Smooth muscle cell (in vitro differentiated cells): Measurements from ENCODE around the gene LDHAL6B. TPM values are rescaled to one million over a fixed set of nuclear protein-coding genes. Genes with fewer than 3 reads are reported as not detected.
A peak's percentile ranks its signal among the peaks of the same experiment; 100 is the strongest.

Source experiments
- DNase-seq: peaks from one replicate; lab custom pipeline; 2025; ENCODE audit not compliant: unreplicated experiment; lab: John Stamatoyannopoulos, UW
- H2AFZ ChIP-seq: fragments of 200-600 bp; sonication (generic); 2 replicates; pipeline ENCODE4 v1.6.0; 2016; ENCODE audit warnings: antibody characterized with exemption, low read depth, mild to moderate bottlenecking
- H3F3A ChIP-seq: fragments of 200-600 bp; sonication (generic); 2 replicates; pipeline ENCODE4 v1.6.0; 2017; ENCODE audit warnings: antibody characterized with exemption, low read depth
- H3K27ac ChIP-seq: fragments of 200-600 bp; sonication (generic); 2 replicates; pipeline ENCODE4 v1.5.1; 2016; ENCODE audit warnings: low read depth, mild to moderate bottlenecking
- H3K27me3 ChIP-seq: fragments of 200-600 bp; sonication (generic); 2 replicates; pipeline ENCODE4 v1.6.1; 2016; ENCODE audit warnings: low read depth, mild to moderate bottlenecking
- H3K36me3 ChIP-seq: fragments of 200-600 bp; sonication (generic); 2 replicates; pipeline ENCODE4 v1.5.1; 2016; ENCODE audit warnings: low read depth
- H3K4me1 ChIP-seq: fragments of 200-600 bp; sonication (generic); 2 replicates; pipeline ENCODE4 v1.5.1; 2016; ENCODE audit warnings: low read depth
- H3K4me2 ChIP-seq: fragments of 200-600 bp; sonication (generic); 2 replicates; pipeline ENCODE4 v1.6.0; 2016; ENCODE audit warnings: mild to moderate bottlenecking
- H3K4me3 ChIP-seq: fragments of 200-600 bp; sonication (generic); 2 replicates; pipeline ENCODE4 v1.5.1; 2016; ENCODE audit warnings: mild to moderate bottlenecking
- H3K79me2 ChIP-seq: fragments of 200-600 bp; sonication (generic); 2 replicates; pipeline ENCODE4 v1.6.0; 2016; ENCODE audit warnings: low read depth, mild to moderate bottlenecking
- H3K9ac ChIP-seq: fragments of 200-600 bp; sonication (generic); 2 replicates; pipeline ENCODE4 v1.6.0; 2016; ENCODE audit warnings: low read depth
- H3K9me3 ChIP-seq: fragments of 200-600 bp; sonication (generic); replicated peaks from 2 replicates; pipeline ENCODE4 v1.5.1; 2016; ENCODE audit warnings: low read depth
- H4K20me1 ChIP-seq: fragments of 200-600 bp; sonication (generic); 2 replicates; pipeline ENCODE4 v1.6.0; 2016; ENCODE audit warnings: low read depth
- CTCF ChIP-seq: fragments of 200-600 bp; sonication (generic); IDR thresholded peaks from 2 replicates; pipeline ENCODE4 v1.5.1; 2017; ENCODE audit warnings: borderline replicate concordance, mild to moderate bottlenecking, antibody characterized with exemption; ENCODE audit not compliant: insufficient read depth, poor library complexity, severe bottlenecking
- WGBS: methylation state at CpG from one replicate; pipeline ENCODE4 v1.1.7; 2016; ENCODE audit warnings: low lambda C conversion rate; 5-methylcytosine and 5-hydroxymethylcytosine counted together
- polyA plus RNA-seq: library from polyadenylated mRNA; unstranded; fragments of >200 nt; fragmentation: Nextera tagmentation; extraction: Ambion mirVana; gene quantifications from 2 replicates; pipeline ENCODE4 v1.2.1, GENCODE V29; 2016
- total RNA-seq: library from RNA; depleted of rRNA; stranded (reverse); fragments of >200 nt; gene quantifications from 2 replicates; pipeline ENCODE4 v1.2.3, GENCODE V29; 2014

Gene LDHAL6B
- total and polyA plus RNA-seq, 2 experiments from 2014 or later = not detected

- no peak for TF ChIP-seq CTCF
- Histone ChIP-seq H4K20me1 (no peaks in the 10 kb centered on the region), H3K36me3 (no peaks in the 10 kb centered on the region), H3K4me3 (no peak overlapping the region), H3F3A (no peaks in the 10 kb centered on the region), H3K4me2 (no peak overlapping the region), H3K4me1 (no peaks in the 10 kb centered on the region), H3K27me3 (no peaks in the 10 kb centered on the region), H3K79me2 (no peaks in the 10 kb centered on the region), H3K9ac (no peak overlapping the region), H3K9me3 (no peaks in the 10 kb centered on the region), H3K27ac (no peak overlapping the region), H2AFZ (no peak overlapping the region)
- no peak for DNase-seq
- WGBS = 100% methylated on average over 2 of the region's 2 CpGs
Measured at GRCh38 chr15:59230531-59231055, 23.9 kb downstream of the LDHAL6B start.

- H2AFZ ChIP-seq = no peak overlapping the region
- 52% methylated on average over 1 of the region's 1 CpG for WGBS
- H3F3A ChIP-seq = no peaks in the 10 kb centered on the region
- no peak for DNase-seq
- no peak for TF ChIP-seq CTCF
- no peaks in the 10 kb centered on the region for H4K20me1 ChIP-seq
- H3K4me2 ChIP-seq = peak overlapping the region; percentile 27
- no peaks in the 10 kb centered on the region for H3K27me3 ChIP-seq
- no peaks in the 10 kb centered on the region for H3K4me1 ChIP-seq
- no peak overlapping the region for H3K4me3 ChIP-seq
- H3K27ac ChIP-seq = peak overlapping the region; percentile 55
- H3K79me2 ChIP-seq = no peaks in the 10 kb centered on the region
- no peak overlapping the region for H3K9ac ChIP-seq
- no peaks in the 10 kb centered on the region for H3K9me3 ChIP-seq
- H3K36me3 ChIP-seq = no peaks in the 10 kb centered on the region
Measured at GRCh38 chr15:59232476-59232875, 25.8 kb downstream of the LDHAL6B start.

- Histone ChIP-seq H3K27me3 (no peaks in the 10 kb centered on the region), H2AFZ (no peak overlapping the region), H3K9me3 (no peaks in the 10 kb centered on the region), H3K4me1 (no peaks in the 10 kb centered on the region), H3K36me3 (no peaks in the 10 kb centered on the region), H3K4me2 (no peak overlapping the region), H3K79me2 (no peaks in the 10 kb centered on the region), H4K20me1 (no peaks in the 10 kb centered on the region), H3K4me3 (no peak overlapping the region), H3F3A (no peaks in the 10 kb centered on the region), H3K9ac (no peak overlapping the region), H3K27ac (no peak overlapping the region)
- 92% methylated on average over 1 of the region's 1 CpG for WGBS
- TF ChIP-seq CTCF = no peak
- DNase-seq = no peak
Measured at GRCh38 chr15:59236394-59236793, 29.8 kb downstream of the LDHAL6B start.

GRCh38 chr15:59237119-59237855 lies 30.6 kb downstream of the LDHAL6B start:
- no peak overlapping the region for H3K9ac ChIP-seq
- H3K9me3 ChIP-seq = no peaks in the 10 kb centered on the region
- no peaks in the 10 kb centered on the region for H3K27me3 ChIP-seq
- H3K4me3 ChIP-seq = no peak overlapping the region
- no peak for DNase-seq
- H3F3A ChIP-seq = no peaks in the 10 kb centered on the region
- WGBS = 98% methylated on average over 8 of the region's 8 CpGs
- no peak overlapping the region for H2AFZ ChIP-seq
- H3K36me3 ChIP-seq = no peaks in the 10 kb centered on the region
- no peak overlapping the region for H3K27ac ChIP-seq
- no peak for TF ChIP-seq CTCF
- no peaks in the 10 kb centered on the region for H3K4me1 ChIP-seq
- no peak overlapping the region for H3K4me2 ChIP-seq
- H3K79me2 ChIP-seq = no peaks in the 10 kb centered on the region
- no peaks in the 10 kb centered on the region for H4K20me1 ChIP-seq
